ENCODE data around the gene CDKAL1. TPM values are rescaled to one million over a fixed set of nuclear protein-coding genes. Genes with fewer than 3 reads are reported as not detected.

The CDKAL1 gene
- total and polyA plus RNA-seq, 9 of the 15 experiments (the other 6 are each of a cell fraction or from before 2014, with no cell fraction given) = 11.2 to 36.3 (median 20.1) TPM

- FAIRE-seq (no peak), DNase-seq (ENCODE audit: extremely low read depth in 1 of 4, low spot score in 3 of 4) (no peak), ATAC-seq (no peak)
- no peak for TF ChIP-seq ETS2 (tag; IDR thresholded peaks at IDR 0.05; ENCODE audit: borderline replicate concordance, poor library complexity, severe bottlenecking)
- no peak for TF ChIP-seq STAT5A (IDR thresholded peaks at IDR 0.05; ENCODE audit: borderline replicate concordance, low read length)
- TF ChIP-seq NONO (IDR thresholded peaks at IDR 0.05; ENCODE audit: low read depth in 2 of 2, low read length in 1 of 2) = no peak
- no peak for TF ChIP-seq C11orf30 (IDR thresholded peaks at IDR 0.05; ENCODE audit: low read depth)
- no peak for TF ChIP-seq ZNF239 (CRISPR knock-in tag; IDR thresholded peaks at IDR 0.05)
- no peak for TF ChIP-seq CREM (IDR thresholded peaks at IDR 0.05; ENCODE audit: low read depth)
- TF ChIP-seq MAX (CRISPR knock-in tag; IDR thresholded peaks at IDR 0.05) = no peak
- TF ChIP-seq NFYB (IDR thresholded peaks at IDR 0.05; ENCODE audit: extremely low read depth, insufficient read length) = no peak
- TF ChIP-seq SMAD3 (CRISPR knock-in tag; conservative IDR thresholded peaks at IDR 0.05) = no peak
- no peak for TF ChIP-seq HDAC2 (IDR thresholded peaks at IDR 0.05)
- no peak for TF ChIP-seq DDX20 (tag; IDR thresholded peaks at IDR 0.05; ENCODE audit: low read depth)
- H3K4me2 ChIP-seq (ENCODE audit: insufficient read depth, low read length) = no peak overlapping the region
- CTCF ChIA-PET (ENCODE audit: low intra/inter-chr PET ratio) = no interaction called here
- H3K27me3 ChIP-seq (ENCODE audit: control insufficient read depth in 2 of 2, insufficient read depth in 2 of 2, low read length in 2 of 2) = no peaks in the 10 kb centered on the region
- WGBS (ENCODE audit: insufficient coverage, low coverage, missing lambda C conversion rate) = 100% methylated on average over 1 of the region's 1 CpG
- no peak overlapping the region for H3K9ac ChIP-seq (ENCODE audit: insufficient read depth in 1 of 2, low read depth in 2 of 2, low read length in 2 of 2)
- H2AFZ ChIP-seq (ENCODE audit: low read depth, low read length) = no peak overlapping the region
- H3K9me1 ChIP-seq (ENCODE audit: control insufficient read depth, insufficient read depth, low read length) = no peaks in the 10 kb centered on the region
- in situ Hi-C loops (cut with MboI) = no loop called here
- no peaks in the 10 kb centered on the region for H3K36me3 ChIP-seq (ENCODE audit: control insufficient read depth, insufficient read depth, low read length)
- H3K4me3 ChIP-seq = no peak overlapping the region
- no peaks in the 10 kb centered on the region for H4K20me1 ChIP-seq (replicated peaks; ENCODE audit: control insufficient read depth, insufficient read depth, low read length)
- intact Hi-C loops (cut with micrococcal nuclease) = no loop called here
- H3K9me3 ChIP-seq (replicated peaks; ENCODE audit: control insufficient read depth, insufficient read depth, low read depth, low read length) = no peaks in the 10 kb centered on the region
- peaks cover 4% of the 10 kb centered on the region; the same call in 2 of the 3 replicates for H3K79me2 ChIP-seq (ENCODE audit: control insufficient read depth, insufficient read depth, low read length)
- H3K27ac ChIP-seq (ENCODE audit: extremely low read depth, low read depth, low read length) = no peak overlapping the region
- peaks cover 4% of the 10 kb centered on the region in 2 experiments for H3K4me1 ChIP-seq (replicated peaks in 1 of 2; ENCODE audit: control insufficient read depth in 2 of 2, insufficient read depth in 2 of 2, low read length in 2 of 2)
- POLR2A ChIA-PET = no interaction called here
- no TSS peak for BruUV-seq (replicated peaks)
These were observed 172.1 kb downstream of the CDKAL1 start for GRCh38 chr6:20706238-20706938.

All from K562 (cell line).